ENCODE data around the gene ETHE1.

Gene ETHE1

GRCh38 chr19:43467730-43468129, 59.3 kb downstream of the ETHE1 start:
- Histone ChIP-seq H3K79me2 (ENCODE audit: insufficient read depth, low read length) (no peaks in the 10 kb centered on the region), H3K36me3 (ENCODE audit: insufficient read depth, low read length) (no peaks in the 10 kb centered on the region), H3K4me2 (ENCODE audit: low read length) (no peak overlapping the region), H3K27ac (ENCODE audit: low read depth, low read length, poor library complexity, severe bottlenecking) (no peak overlapping the region), H3F3A (ENCODE audit: insufficient read depth, low read length) (no peaks in the 10 kb centered on the region), H3K4me1 (ENCODE audit: insufficient read depth, low read length, severe bottlenecking) (peaks cover 11% of the 10 kb centered on the region), H4K20me1 (ENCODE audit: insufficient read depth, low read length) (no peaks in the 10 kb centered on the region), H3K9me3 (ENCODE audit: low read length) (no peaks in the 10 kb centered on the region), H3K27me3 (ENCODE audit: insufficient read depth, low read length) (no peaks in the 10 kb centered on the region; the same call in 1 of the 2 replicates), H3K9me2 (ENCODE audit: low read depth, low read length) (no peaks in the 10 kb centered on the region), H3K4me3 (ENCODE audit: low read depth, low read length, poor library complexity, severe bottlenecking) (no peak overlapping the region), H3K9ac (ENCODE audit: low read length) (no peak overlapping the region), H2AFZ (ENCODE audit: low read length) (no peak overlapping the region)
- no peak for TF ChIP-seq CTCF (IDR thresholded peaks at IDR 0.05; ENCODE audit: low read length)

GRCh38 chr19:43467276-43467675, 59.7 kb downstream of the ETHE1 start:
- no peak for TF ChIP-seq CTCF (IDR thresholded peaks at IDR 0.05; ENCODE audit: low read length)
- no peak for TF ChIP-seq EZH2 (IDR thresholded peaks at IDR 0.05; ENCODE audit: borderline replicate concordance, low read length)
- Histone ChIP-seq H4K20me1 (ENCODE audit: insufficient read depth, low read length) (no peaks in the 10 kb centered on the region), H3K27ac (ENCODE audit: low read depth, low read length, poor library complexity, severe bottlenecking) (no peak overlapping the region), H3K4me1 (ENCODE audit: insufficient read depth, low read length, severe bottlenecking) (peaks cover 11% of the 10 kb centered on the region), H3K36me3 (ENCODE audit: insufficient read depth, low read length) (no peaks in the 10 kb centered on the region), H3K79me2 (ENCODE audit: insufficient read depth, low read length) (no peaks in the 10 kb centered on the region), H3K4me3 (ENCODE audit: low read depth, low read length, poor library complexity, severe bottlenecking) (no peak overlapping the region), H3K4me2 (ENCODE audit: low read length) (no peak overlapping the region), H2AFZ (ENCODE audit: low read length) (no peak overlapping the region), H3K27me3 (ENCODE audit: insufficient read depth, low read length) (no peaks in the 10 kb centered on the region; the same call in 1 of the 2 replicates), H3K9me3 (ENCODE audit: low read length) (no peaks in the 10 kb centered on the region), H3K9me2 (ENCODE audit: low read depth, low read length) (no peaks in the 10 kb centered on the region), H3K9ac (ENCODE audit: low read length) (no peak overlapping the region), H3F3A (ENCODE audit: insufficient read depth, low read length) (no peaks in the 10 kb centered on the region)

DNA sequence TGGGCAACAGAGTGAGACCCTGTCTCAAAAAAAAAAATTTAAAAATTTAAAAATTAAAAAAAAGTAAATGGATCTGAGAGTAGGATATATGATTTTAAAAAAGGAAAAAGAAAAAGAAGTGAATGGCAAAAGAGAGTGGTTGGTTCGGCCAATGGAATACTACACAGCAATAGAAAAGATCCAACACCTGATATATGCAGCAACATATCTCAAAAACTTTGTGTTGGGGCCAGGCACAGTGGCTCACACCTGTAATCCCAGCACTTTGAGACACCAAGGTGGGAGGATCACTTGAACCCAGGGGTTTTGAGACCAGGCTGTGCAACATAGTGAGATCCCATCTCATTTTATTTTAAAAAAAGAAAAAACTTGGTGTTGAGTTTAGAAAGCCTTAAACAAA, 60.2 kb downstream of the ETHE1 start:
- no peaks in the 10 kb centered on the region for H3K9me2 ChIP-seq (ENCODE audit: low read depth, low read length)
- H3K4me3 ChIP-seq (ENCODE audit: low read depth, low read length, poor library complexity, severe bottlenecking), result no peak overlapping the region
- no peak overlapping the region for H3K27ac ChIP-seq (ENCODE audit: low read depth, low read length, poor library complexity, severe bottlenecking)
- no peaks in the 10 kb centered on the region for H3K36me3 ChIP-seq (ENCODE audit: insufficient read depth, low read length)
- no peaks in the 10 kb centered on the region for H3K79me2 ChIP-seq (ENCODE audit: insufficient read depth, low read length)
- H3K27me3 ChIP-seq (ENCODE audit: insufficient read depth, low read length), result no peaks in the 10 kb centered on the region; the same call in 1 of the 2 replicates
- H3K4me1 ChIP-seq (ENCODE audit: insufficient read depth, low read length, severe bottlenecking), result peaks cover 11% of the 10 kb centered on the region
- H4K20me1 ChIP-seq (ENCODE audit: insufficient read depth, low read length), result no peaks in the 10 kb centered on the region
- no peak overlapping the region for H2AFZ ChIP-seq (ENCODE audit: low read length)
- no peaks in the 10 kb centered on the region for H3F3A ChIP-seq (ENCODE audit: insufficient read depth, low read length)
- H3K4me2 ChIP-seq (ENCODE audit: low read length), result no peak overlapping the region
- no peak overlapping the region for H3K9ac ChIP-seq (ENCODE audit: low read length)
- TF ChIP-seq EZH2 (IDR thresholded peaks at IDR 0.05; ENCODE audit: borderline replicate concordance, low read length), result no peak
- TF ChIP-seq CTCF (IDR thresholded peaks at IDR 0.05; ENCODE audit: low read length), result no peak
- H3K9me3 ChIP-seq (ENCODE audit: low read length), result no peaks in the 10 kb centered on the region
